Aorta (tissue), 5 donors: ENCODE results near the gene EHMT2. TPM values are rescaled to one million over a fixed set of nuclear protein-coding genes. Genes with fewer than 3 reads are reported as not detected.
"Not testable (repeated sequence)": the region's sequence is repeated elsewhere in the genome, so short reads cannot be mapped to it uniquely, and the experiment has no call there.

Experiments used
- ATAC-seq: fragments of 200-7000 bp; cut with Tn5 transposase; one replicate; pipeline ENCODE4 v1.9.1; 2022; ENCODE audit warnings: moderate library complexity; ENCODE audit not compliant: low FRiP score
- DNase-seq, 2 donors: peaks; one replicate each; pipeline ENCODE4 v3.0.0-alpha.2; 2020
- H3K27ac ChIP-seq, 2 donors: one replicate each; pipeline ENCODE4 v1.5.1; 2013; ENCODE audit warnings: low read length in 2 of 2, mild to moderate bottlenecking in 2 of 2, moderate library complexity in 2 of 2, control low read depth in 1 of 2, inconsistent platforms in 1 of 2, low read depth in 1 of 2
- H3K27me3 ChIP-seq, 2 donors: one replicate each; pipeline ENCODE4 v1.6.1; 2013; ENCODE audit warnings: control low read depth in 1 of 2, low read length in 1 of 2, mild to moderate bottlenecking in 1 of 2, moderate library complexity in 1 of 2; ENCODE audit not compliant: insufficient read depth in 2 of 2, control insufficient read depth in 1 of 2
- H3K36me3 ChIP-seq, 2 donors: one replicate each; pipeline ENCODE4 v1.6.1; 2013; ENCODE audit warnings: control low read depth in 1 of 2, low read length in 1 of 2, mild to moderate bottlenecking in 1 of 2; ENCODE audit not compliant: insufficient read depth in 2 of 2, control insufficient read depth in 1 of 2
- H3K4me1 ChIP-seq, 2 donors: one replicate each; pipeline ENCODE4 v1.6.1; 2013; ENCODE audit warnings: low read length in 2 of 2, control low read depth in 1 of 2, mild to moderate bottlenecking in 1 of 2, moderate library complexity in 1 of 2; ENCODE audit not compliant: insufficient read depth in 2 of 2, control insufficient read depth in 1 of 2
- H3K4me3 ChIP-seq, 2 donors: one replicate each; pipeline ENCODE4 v1.5.1; 2013; ENCODE audit warnings: low read length in 2 of 2, control low read depth in 1 of 2, mild to moderate bottlenecking in 1 of 2
- H3K9me3 ChIP-seq: one replicate; pipeline ENCODE4 v1.6.1; 2013; ENCODE audit warnings: mild to moderate bottlenecking, low read length; ENCODE audit not compliant: control insufficient read depth
- WGBS, 2 donors: extraction: QIAGEN DNeasy Blood & Tissue Kit; methylation state at CpG; one replicate each; pipeline ENCODE4 v1.1.7; 2013; 5-methylcytosine and 5-hydroxymethylcytosine counted together
- intact Hi-C, 2 donors: fragments of 100-400 bp; cut with DNase I; formaldehyde crosslinking; loops; one replicate each; pipeline versions ENCODE4 v1.14.2 to v1.15.0; 2022
- polyA plus RNA-seq, 2 donors: library from polyadenylated mRNA; stranded (reverse); fragments of 200-250 nt; gene quantifications; one replicate each; pipeline ENCODE4 v1.2.3, GENCODE V29; 2013
- total RNA-seq, 2 donors: library from RNA; stranded (reverse); fragmentation: NEBNext Ultra II Directional; extraction: Animal tissue kit (Norgen Biotek cat#: 25700); gene quantifications; one replicate each; pipeline ENCODE4 v1.2.1, GENCODE V29; 2021
- donor health status: healthy with polysubstance abuse.
- donor health status: Bipolar disorder and iron deficiency.
- donor health status: DM: no; HTN: no; CAD: no.
- donor health status: DM: no; HTN: no; CAD: no.
- donor health status: DM: yes; HTN: yes; CAD: no.

EHMT2 gene
- total and polyA plus RNA-seq, 4 donors = 16.7 to 56.8 (median 32.0) TPM

GRCh38 chr6:31935823-31936222, 38.3 kb upstream of the EHMT2 start:
- Histone ChIP-seq H3K4me1 (no peaks in the 10 kb centered on the region), H3K4me3 (no peak overlapping the region), H3K36me3 (no peaks in the 10 kb centered on the region), H3K9me3 (no peaks in the 10 kb centered on the region), H3K27ac (no peak overlapping the region), H3K27me3 (no peaks in the 10 kb centered on the region)
- ATAC-seq = no peak
- 80 to 81% methylated on average over 9 of the region's 9 CpGs for WGBS, 2 donors
- intact Hi-C loops = no loop called here
- peak in 1 of 2 donors; percentile 13 for DNase-seq

- no peaks in the 10 kb centered on the region for H3K36me3 ChIP-seq
- 53 to 62% methylated on average over 3 of the region's 3 CpGs for WGBS, 2 donors
- no peak overlapping the region for H3K4me3 ChIP-seq
Measured at GRCh38 chr6:31935021-31935420, 37.5 kb upstream of the EHMT2 start.

GRCh38 chr6:31933537-31933936, 36.0 kb upstream of the EHMT2 start:
- no peak for ATAC-seq
- 86 to 89% methylated on average over 18 to 19 of the region's 19 CpGs for WGBS, 2 donors
- intact Hi-C loops = no loop called here

More at GRCh38 chr6:31935021-31935420, 37.5 kb upstream of the EHMT2 start:
- no peak overlapping the region for H3K27ac ChIP-seq
- peak; percentile 2 to 9 for DNase-seq
- no peaks in the 10 kb centered on the region for H3K9me3 ChIP-seq
- ATAC-seq = no peak
- H3K4me1 ChIP-seq = no peaks in the 10 kb centered on the region
- intact Hi-C loops = no loop called here
- no peaks in the 10 kb centered on the region for H3K27me3 ChIP-seq

GRCh38 chr6:31932137-31932536, 34.6 kb upstream of the EHMT2 start:
- intact Hi-C loops, H3K4me1 ChIP-seq, H3K9me3 ChIP-seq, ATAC-seq, H3K27me3 ChIP-seq, H3K4me3 ChIP-seq, H3K36me3 ChIP-seq, H3K27ac ChIP-seq: not testable (repeated sequence)
- 91 to 97% methylated on average over 16 to 32 of the region's 32 CpGs for WGBS, 2 donors
- peak in 1 of 2 donors; percentile 29 for DNase-seq

More at GRCh38 chr6:31933537-31933936, 36.0 kb upstream of the EHMT2 start:
- H3K4me3 ChIP-seq = no peak overlapping the region
- DNase-seq = peak in 1 of 2 donors; percentile 67
- no peak overlapping the region for H3K27ac ChIP-seq
- no peaks in the 10 kb centered on the region for H3K36me3 ChIP-seq
- no peaks in the 10 kb centered on the region for H3K9me3 ChIP-seq
- no peaks in the 10 kb centered on the region for H3K27me3 ChIP-seq
- no peaks in the 10 kb centered on the region for H3K4me1 ChIP-seq

GRCh38 chr6:31930962-31931361, 33.5 kb upstream of the EHMT2 start:
- DNase-seq (no peak), ATAC-seq (no peak)
- Histone ChIP-seq H3K27me3 (no peaks in the 10 kb centered on the region), H3K27ac (no peak overlapping the region), H3K4me3 (no peak overlapping the region), H3K36me3 (no peaks in the 10 kb centered on the region), H3K9me3 (no peaks in the 10 kb centered on the region), H3K4me1 (no peaks in the 10 kb centered on the region)
- WGBS, 2 donors = 90 to 96% methylated on average over 1 of the region's 1 CpG
- intact Hi-C loops = no loop called here

GRCh38 chr6:31928672-31928939, 31.1 kb upstream of the EHMT2 start:
- Histone ChIP-seq H3K36me3 (no peaks in the 10 kb centered on the region), H3K4me3 (no peak overlapping the region), H3K27ac (no peak overlapping the region), H3K4me1 (no peaks in the 10 kb centered on the region), H3K27me3 (no peaks in the 10 kb centered on the region), H3K9me3 (no peaks in the 10 kb centered on the region)
- ATAC-seq (no peak), DNase-seq (peak in 1 of 2 donors; percentile 23)
- WGBS, 2 donors = 81 to 86% methylated on average over 9 of the region's 9 CpGs
- intact Hi-C loops = no loop called here

- intact Hi-C loops = no loop called here
- no peaks in the 10 kb centered on the region for H3K27me3 ChIP-seq
- no peak overlapping the region for H3K4me3 ChIP-seq
- 74% methylated on average over 11 of the region's 11 CpGs for WGBS, 2 donors
- H3K36me3 ChIP-seq = no peaks in the 10 kb centered on the region
- H3K9me3 ChIP-seq = no peaks in the 10 kb centered on the region
- H3K4me1 ChIP-seq = no peaks in the 10 kb centered on the region
- ATAC-seq (peak; percentile 46), DNase-seq (peak in 1 of 2 donors; percentile 39)
- H3K27ac ChIP-seq = no peak overlapping the region
Measured at GRCh38 chr6:31927863-31928671, 30.6 kb upstream of the EHMT2 start.

GRCh38 chr6:31927242-31927862, 29.9 kb upstream of the EHMT2 start, which contains the start of gene C2:
Gene C2, plus strand, starts transcription at chr6:31927717. Its CDS starts 36 bp downstream, at chr6:31927753.
- H3K27me3 ChIP-seq = no peaks in the 10 kb centered on the region
- 60 to 62% methylated on average over 11 of the region's 11 CpGs for WGBS, 2 donors
- no peaks in the 10 kb centered on the region for H3K4me1 ChIP-seq
- H3K9me3 ChIP-seq = no peaks in the 10 kb centered on the region
- H3K36me3 ChIP-seq = no peaks in the 10 kb centered on the region
- peak; percentile 36 for ATAC-seq
- H3K4me3 ChIP-seq = no peak within 1 kb of the TSS
- DNase-seq = no peak
- intact Hi-C loops = no loop called here
- H3K27ac ChIP-seq = no peak within 1 kb of the TSS

- intact Hi-C loops = no loop called here
- no peaks in the 10 kb centered on the region for H3K27me3 ChIP-seq
- H3K9me3 ChIP-seq = no peaks in the 10 kb centered on the region
- no peak overlapping the region for H3K4me3 ChIP-seq
- 17 to 18% methylated on average over 5 of the region's 5 CpGs for WGBS, 2 donors
- H3K36me3 ChIP-seq = no peaks in the 10 kb centered on the region
- H3K27ac ChIP-seq = no peak overlapping the region
- no peaks in the 10 kb centered on the region for H3K4me1 ChIP-seq
- DNase-seq (peak in 1 of 2 donors; percentile 30), ATAC-seq (no peak)
Measured at GRCh38 chr6:31922942-31923341, 25.4 kb upstream of the EHMT2 start.
